Brain microvascular endothelial cell (primary cell): ENCODE data around the gene KIF25.

ENCODE experiments used
- DNase-seq: peaks from one replicate; pipeline ENCODE4 v3.0.0-alpha.2; 2020
- H3K27ac ChIP-seq: fragments of 250-450 bp; sonication (Bioruptor Pico); 2 replicates; pipeline ENCODE4 v1.5.1; 2020; ENCODE audit warnings: mild to moderate bottlenecking, moderate library complexity
- H3K27me3 ChIP-seq: fragments of 250-450 bp; sonication (Bioruptor Pico); replicated peaks from 2 replicates; pipeline ENCODE4 v1.5.1; 2020; ENCODE audit warnings: mild to moderate bottlenecking
- H3K36me3 ChIP-seq: fragments of 250-450 bp; sonication (Bioruptor Pico); replicated peaks from 2 replicates; pipeline ENCODE4 v1.5.1; 2020; ENCODE audit warnings: mild to moderate bottlenecking
- H3K4me3 ChIP-seq: 2 replicates; pipeline ENCODE4 v1.5.1; 2011; ENCODE audit warnings: low read depth, mild to moderate bottlenecking, control low read depth, low read length, moderate library complexity
- CTCF ChIP-seq: IDR thresholded peaks from 2 replicates; pipeline ENCODE4 v1.5.1; 2011; ENCODE audit warnings: low read depth, mild to moderate bottlenecking, moderate library complexity, low read length, control low read depth, inconsistent platforms; ENCODE audit errors: missing control alignments
- in situ Hi-C: cut with HindIII; loops from 2 replicates; pipeline ENCODE4 v1.10.0; 2017; ENCODE audit warnings: low sequenced_read_pairs, low pct_ligation_motif_present

The KIF25 gene

GRCh38 chr6:168028181-168028580, 30.7 kb downstream of the KIF25 start:
- no peaks in the 10 kb centered on the region for H3K36me3 ChIP-seq
- H3K27ac ChIP-seq: no peak overlapping the region
- no peak overlapping the region for H3K4me3 ChIP-seq
- in situ Hi-C loops: no loop called here
- no peaks in the 10 kb centered on the region for H3K27me3 ChIP-seq
- DNase-seq: no peak
- TF ChIP-seq CTCF: no peak

DNA sequence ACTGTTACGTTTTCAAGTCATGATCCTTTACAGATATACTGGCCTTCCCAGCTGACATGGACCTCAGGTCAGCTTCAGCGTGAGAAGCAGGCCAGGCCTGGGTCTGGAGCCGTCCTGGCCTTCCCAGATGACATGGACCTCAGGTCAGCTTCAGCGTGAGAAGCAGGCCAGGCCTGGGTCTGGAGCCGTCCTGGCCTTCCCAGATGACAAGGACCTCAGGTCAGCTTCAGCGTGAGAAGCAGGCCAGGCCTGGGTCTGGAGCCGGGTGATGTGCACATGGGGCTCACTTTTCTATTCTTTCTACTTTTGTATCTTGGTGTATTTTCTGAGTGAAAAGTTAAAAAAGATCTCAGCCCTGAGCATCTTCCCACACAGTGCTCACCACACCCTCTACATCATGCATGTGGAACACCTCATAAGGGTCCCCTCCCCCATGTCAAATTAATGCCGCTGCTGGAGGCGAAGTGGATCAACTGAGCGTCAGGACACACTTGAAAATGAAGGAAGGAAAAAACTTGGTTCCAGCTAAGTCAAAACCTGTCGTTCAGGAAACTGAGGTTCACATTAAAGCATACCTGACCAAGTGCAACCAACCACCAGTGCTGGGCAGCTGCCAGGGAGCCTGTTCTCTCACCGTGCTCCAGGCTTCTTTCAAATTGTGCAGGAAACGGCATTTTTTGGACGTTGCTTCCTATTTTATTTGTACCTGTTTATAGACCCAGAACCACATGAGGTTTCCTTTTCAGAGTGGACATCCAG, 32.2 kb downstream of the KIF25 start:
- DNase-seq: no peak
- in situ Hi-C loops: no loop called here
- no peak for TF ChIP-seq CTCF
- H3K27ac ChIP-seq: no peak overlapping the region
- no peaks in the 10 kb centered on the region for H3K36me3 ChIP-seq
- H3K4me3 ChIP-seq: no peak overlapping the region
- no peaks in the 10 kb centered on the region for H3K27me3 ChIP-seq

DNA sequence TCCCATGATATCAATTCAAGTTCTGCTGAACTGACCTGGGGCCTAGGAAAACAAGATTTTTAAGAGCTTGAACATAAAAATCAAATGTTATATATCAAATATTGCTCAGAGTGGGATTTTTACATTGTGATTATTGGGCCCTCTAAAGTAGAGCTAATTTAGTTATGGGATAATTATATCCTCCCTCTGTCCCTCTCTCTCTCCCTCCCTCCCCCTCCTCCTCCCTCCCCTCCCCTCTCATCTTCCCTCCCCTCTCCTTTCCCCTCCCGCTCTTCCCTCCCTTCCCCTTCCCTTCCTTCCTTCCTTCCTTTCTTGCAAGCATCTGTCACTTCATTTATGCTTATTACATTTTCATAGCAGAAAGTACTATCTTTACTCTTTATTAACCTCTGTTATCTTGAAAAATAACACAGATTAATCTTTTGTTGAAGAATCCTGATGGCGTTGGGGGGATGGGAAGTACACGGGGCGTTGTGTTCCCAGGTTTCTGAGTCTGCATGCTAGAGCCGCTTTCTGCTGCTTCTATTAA, 32.8 kb downstream of the KIF25 start:
- Histone ChIP-seq H3K4me3 (no peak overlapping the region), H3K27me3 (no peaks in the 10 kb centered on the region), H3K27ac (no peak overlapping the region), H3K36me3 (no peaks in the 10 kb centered on the region)
- DNase-seq: no peak
- TF ChIP-seq CTCF: no peak
- in situ Hi-C loops: no loop called here

GRCh38 chr6:168030908-168031307, 33.4 kb downstream of the KIF25 start:
- no peak for DNase-seq
- H3K27me3 ChIP-seq: no peaks in the 10 kb centered on the region
- H3K36me3 ChIP-seq: no peaks in the 10 kb centered on the region
- no peak overlapping the region for H3K27ac ChIP-seq
- TF ChIP-seq CTCF: no peak
- no peak overlapping the region for H3K4me3 ChIP-seq
- in situ Hi-C loops: no loop called here

GRCh38 chr6:168031411-168031971, 34.0 kb downstream of the KIF25 start:
- Histone ChIP-seq H3K36me3 (no peaks in the 10 kb centered on the region), H3K27ac (peak overlapping the region; percentile 75), H3K27me3 (no peaks in the 10 kb centered on the region), H3K4me3 (no peak overlapping the region)
- no peak for TF ChIP-seq CTCF
- in situ Hi-C loops: no loop called here
- no peak for DNase-seq
